ENCODE measurements around the gene TASOR2.

Gene TASOR2

GRCh38 chr10:5643346-5644067, 41.1 kb upstream of the TASOR2 start:
- H3K4me3 ChIP-seq (ENCODE audit: low read length): no peak overlapping the region
- no peak for TF ChIP-seq CTCF (conservative IDR thresholded peaks at IDR 0.05; ENCODE audit: low read length)
- peak; percentile 77 for DNase-seq (ENCODE audit: low read depth)

GRCh38 chr10:5644930-5645329, 39.7 kb upstream of the TASOR2 start:
- no peak for TF ChIP-seq CTCF (conservative IDR thresholded peaks at IDR 0.05; ENCODE audit: low read length)
- H3K4me3 ChIP-seq (ENCODE audit: low read length): no peak overlapping the region
- DNase-seq (ENCODE audit: low read depth): no peak

GRCh38 chr10:5645375-5645774, 39.3 kb upstream of the TASOR2 start:
- no peak for TF ChIP-seq CTCF (conservative IDR thresholded peaks at IDR 0.05; ENCODE audit: low read length)
- H3K4me3 ChIP-seq (ENCODE audit: low read length): no peak overlapping the region
- no peak for DNase-seq (ENCODE audit: low read depth)

- H3K4me3 ChIP-seq (ENCODE audit: low read length): no peak overlapping the region
- TF ChIP-seq CTCF (conservative IDR thresholded peaks at IDR 0.05; ENCODE audit: low read length): no peak
- DNase-seq (ENCODE audit: low read depth): no peak
These were observed 38.6 kb upstream of the TASOR2 start for GRCh38 chr10:5645944-5646617.

- no peak for TF ChIP-seq CTCF (conservative IDR thresholded peaks at IDR 0.05; ENCODE audit: low read length)
- H3K4me3 ChIP-seq (ENCODE audit: low read length): no peak overlapping the region
- DNase-seq (ENCODE audit: low read depth): no peak
These were observed 37.0 kb upstream of the TASOR2 start for GRCh38 chr10:5647507-5648240.

- no peak for DNase-seq (ENCODE audit: low read depth)
- H3K4me3 ChIP-seq (ENCODE audit: low read length): no peak overlapping the region
- TF ChIP-seq CTCF (conservative IDR thresholded peaks at IDR 0.05; ENCODE audit: low read length): no peak
These were observed 35.9 kb upstream of the TASOR2 start for GRCh38 chr10:5648494-5649457.

Data from AG10803 (cell line).